ENCODE measurements around the gene MRAP2. TPM values are rescaled to one million over a fixed set of nuclear protein-coding genes. Genes with fewer than 3 reads are reported as not detected.
"Not testable (repeated sequence)": the region's sequence is repeated elsewhere in the genome, so short reads cannot be mapped to it uniquely, and the experiment has no call there.

MRAP2 gene
- total RNA-seq, 1 experiment from 2014 or later = 2.5 TPM

DNA sequence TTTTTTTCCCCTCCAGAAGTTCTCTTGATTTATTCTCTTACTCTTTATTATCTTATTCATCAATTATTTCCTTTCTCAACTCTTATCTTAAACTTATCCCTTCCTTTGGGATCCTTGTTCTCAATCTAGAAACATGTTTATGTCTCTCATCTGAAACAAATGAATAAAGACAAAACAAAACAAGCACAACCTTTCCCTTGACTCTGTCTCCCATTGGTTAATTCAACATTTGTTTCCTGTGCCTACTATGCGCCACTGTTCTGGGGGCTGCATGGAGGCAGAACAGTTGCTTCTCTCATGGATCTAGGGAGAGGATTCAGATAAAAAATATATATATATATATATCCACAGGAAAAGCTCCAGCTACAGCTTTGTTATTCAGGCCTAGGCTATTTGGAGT is 5.2 kb upstream of the MRAP2 start:
- Histone ChIP-seq H3K4me1 (ENCODE audit: control insufficient read depth, insufficient read depth, low read length) (no peaks in the 10 kb centered on the region; the same call in 1 of the 2 replicates), H3K27ac (ENCODE audit: low read length) (no peak overlapping the region; the same call in 1 of the 2 replicates), H3K9me3 (ENCODE audit: control insufficient read depth, insufficient read depth, low read depth, low read length) (no peaks in the 10 kb centered on the region), H3K27me3 (ENCODE audit: control insufficient read depth, insufficient read depth, low read length) (peaks cover 3% of the 10 kb centered on the region), H3K36me3 (ENCODE audit: control insufficient read depth, insufficient read depth, low read length) (no peaks in the 10 kb centered on the region), H3K4me3 (ENCODE audit: low read depth in 2 of 2, low read length in 2 of 2) (no peak overlapping the region)
- DNase-seq (ENCODE audit: low read depth, low spot score) (no peak), ATAC-seq (no peak)
- no TSS peak for BruUV-seq (replicated peaks)
- intact Hi-C loops (cut with micrococcal nuclease; ENCODE audit: unreplicated experiment) (no loop called here), in situ Hi-C loops (cut with HindIII; ENCODE audit: low pct_unique_long_range_greater_than_20kb, low sequenced_read_pairs) (no loop called here)
- TF ChIP-seq SIN3A (IDR thresholded peaks at IDR 0.05; ENCODE audit: borderline replicate concordance, insufficient read depth, low read depth, low read length) (no peak), TCF7L2 (IDR thresholded peaks at IDR 0.05; ENCODE audit: low read depth, low read length) (no peak), POLR2AphosphoS5 (IDR thresholded peaks at IDR 0.05; ENCODE audit: low read depth, low read length) (no peak)
- TF ChIP-seq, protein P1, sequence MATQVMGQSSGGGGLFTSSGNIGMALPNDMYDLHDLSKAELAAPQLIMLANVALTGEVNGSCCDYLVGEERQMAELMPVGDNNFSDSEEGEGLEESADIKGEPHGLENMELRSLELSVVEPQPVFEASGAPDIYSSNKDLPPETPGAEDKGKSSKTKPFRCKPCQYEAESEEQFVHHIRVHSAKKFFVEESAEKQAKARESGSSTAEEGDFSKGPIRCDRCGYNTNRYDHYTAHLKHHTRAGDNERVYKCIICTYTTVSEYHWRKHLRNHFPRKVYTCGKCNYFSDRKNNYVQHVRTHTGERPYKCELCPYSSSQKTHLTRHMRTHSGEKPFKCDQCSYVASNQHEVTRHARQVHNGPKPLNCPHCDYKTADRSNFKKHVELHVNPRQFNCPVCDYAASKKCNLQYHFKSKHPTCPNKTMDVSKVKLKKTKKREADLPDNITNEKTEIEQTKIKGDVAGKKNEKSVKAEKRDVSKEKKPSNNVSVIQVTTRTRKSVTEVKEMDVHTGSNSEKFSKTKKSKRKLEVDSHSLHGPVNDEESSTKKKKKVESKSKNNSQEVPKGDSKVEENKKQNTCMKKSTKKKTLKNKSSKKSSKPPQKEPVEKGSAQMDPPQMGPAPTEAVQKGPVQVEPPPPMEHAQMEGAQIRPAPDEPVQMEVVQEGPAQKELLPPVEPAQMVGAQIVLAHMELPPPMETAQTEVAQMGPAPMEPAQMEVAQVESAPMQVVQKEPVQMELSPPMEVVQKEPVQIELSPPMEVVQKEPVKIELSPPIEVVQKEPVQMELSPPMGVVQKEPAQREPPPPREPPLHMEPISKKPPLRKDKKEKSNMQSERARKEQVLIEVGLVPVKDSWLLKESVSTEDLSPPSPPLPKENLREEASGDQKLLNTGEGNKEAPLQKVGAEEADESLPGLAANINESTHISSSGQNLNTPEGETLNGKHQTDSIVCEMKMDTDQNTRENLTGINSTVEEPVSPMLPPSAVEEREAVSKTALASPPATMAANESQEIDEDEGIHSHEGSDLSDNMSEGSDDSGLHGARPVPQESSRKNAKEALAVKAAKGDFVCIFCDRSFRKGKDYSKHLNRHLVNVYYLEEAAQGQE (IDR thresholded peaks at IDR 0.05; ENCODE audit: insufficient read depth in 1 of 2, low read depth in 2 of 2, low read length in 1 of 2) = no peak
- TF ChIP-seq, protein P2, sequence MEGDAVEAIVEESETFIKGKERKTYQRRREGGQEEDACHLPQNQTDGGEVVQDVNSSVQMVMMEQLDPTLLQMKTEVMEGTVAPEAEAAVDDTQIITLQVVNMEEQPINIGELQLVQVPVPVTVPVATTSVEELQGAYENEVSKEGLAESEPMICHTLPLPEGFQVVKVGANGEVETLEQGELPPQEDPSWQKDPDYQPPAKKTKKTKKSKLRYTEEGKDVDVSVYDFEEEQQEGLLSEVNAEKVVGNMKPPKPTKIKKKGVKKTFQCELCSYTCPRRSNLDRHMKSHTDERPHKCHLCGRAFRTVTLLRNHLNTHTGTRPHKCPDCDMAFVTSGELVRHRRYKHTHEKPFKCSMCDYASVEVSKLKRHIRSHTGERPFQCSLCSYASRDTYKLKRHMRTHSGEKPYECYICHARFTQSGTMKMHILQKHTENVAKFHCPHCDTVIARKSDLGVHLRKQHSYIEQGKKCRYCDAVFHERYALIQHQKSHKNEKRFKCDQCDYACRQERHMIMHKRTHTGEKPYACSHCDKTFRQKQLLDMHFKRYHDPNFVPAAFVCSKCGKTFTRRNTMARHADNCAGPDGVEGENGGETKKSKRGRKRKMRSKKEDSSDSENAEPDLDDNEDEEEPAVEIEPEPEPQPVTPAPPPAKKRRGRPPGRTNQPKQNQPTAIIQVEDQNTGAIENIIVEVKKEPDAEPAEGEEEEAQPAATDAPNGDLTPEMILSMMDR (IDR thresholded peaks at IDR 0.05) = no peak
- POLR2A ChIA-PET = no interaction called here
- CTCF ChIA-PET = no interaction called here

DNA sequence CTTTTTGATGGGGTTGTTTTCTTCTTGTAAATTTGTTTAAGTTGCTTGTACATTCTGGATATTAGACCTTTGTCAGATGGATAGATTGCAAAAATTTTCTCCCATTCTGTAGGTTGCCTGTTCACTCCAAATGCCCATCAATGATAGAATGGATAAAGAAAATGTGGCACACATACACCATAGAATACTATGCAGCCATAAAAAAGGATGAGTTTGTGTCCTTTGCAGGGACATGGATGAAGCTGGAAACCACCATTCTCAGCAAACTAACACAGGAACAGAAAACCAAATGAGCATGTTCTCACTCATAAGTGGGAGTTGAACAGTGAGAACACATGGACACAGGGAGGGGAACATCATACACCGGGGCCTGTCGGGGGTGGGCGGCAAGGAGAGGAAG is 1.6 kb upstream of the MRAP2 start:
- intact Hi-C loops (cut with micrococcal nuclease; ENCODE audit: unreplicated experiment) = loop anchor here (10.0 kb wide), 1 partner anchor 147 kb away; no protein-coding TSS in a partner anchor
- H3K27ac ChIP-seq (ENCODE audit: low read length); H3K4me1 ChIP-seq (ENCODE audit: control insufficient read depth, insufficient read depth, low read length); BruUV-seq (replicated peaks); in situ Hi-C loops (cut with HindIII; ENCODE audit: low pct_unique_long_range_greater_than_20kb, low sequenced_read_pairs); H3K9me3 ChIP-seq (ENCODE audit: control insufficient read depth, insufficient read depth, low read depth, low read length); CTCF ChIA-PET; POLR2A ChIA-PET; ATAC-seq; H3K4me3 ChIP-seq (ENCODE audit: low read depth in 2 of 2, low read length in 2 of 2); H3K36me3 ChIP-seq (ENCODE audit: control insufficient read depth, insufficient read depth, low read length); H3K27me3 ChIP-seq (ENCODE audit: control insufficient read depth, insufficient read depth, low read length); DNase-seq (ENCODE audit: low read depth, low spot score): not testable (repeated sequence)

DNA sequence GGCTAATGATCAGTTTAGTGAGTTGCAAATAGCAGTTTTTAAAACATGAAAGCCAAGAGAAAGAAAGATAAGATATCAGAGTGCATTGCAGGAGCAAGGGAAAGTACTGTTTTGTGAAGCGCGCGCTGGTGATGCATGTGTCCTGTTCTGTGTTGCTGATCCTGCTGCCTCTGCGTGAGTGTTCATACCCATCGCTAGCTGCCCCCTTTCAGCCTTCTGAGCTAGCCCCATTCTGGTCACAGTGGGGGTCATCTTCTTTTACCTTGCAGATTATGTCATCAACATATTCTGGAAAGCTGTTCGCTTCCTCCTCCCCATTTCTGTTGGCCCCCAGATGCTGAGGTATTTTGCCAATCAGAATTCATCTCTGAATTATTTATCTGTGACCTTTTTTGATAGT is 1.9 kb downstream of the MRAP2 start:
- DNase-seq (ENCODE audit: low read depth, low spot score) (no peak), ATAC-seq (no peak)
- TF ChIP-seq, protein P2 (IDR thresholded peaks at IDR 0.05) = no peak
- TF ChIP-seq SIN3A (IDR thresholded peaks at IDR 0.05; ENCODE audit: borderline replicate concordance, insufficient read depth, low read depth, low read length) (no peak), TCF7L2 (IDR thresholded peaks at IDR 0.05; ENCODE audit: low read depth, low read length) (no peak), POLR2AphosphoS5 (IDR thresholded peaks at IDR 0.05; ENCODE audit: low read depth, low read length) (no peak)
- TF ChIP-seq, protein P1 (IDR thresholded peaks at IDR 0.05; ENCODE audit: insufficient read depth in 1 of 2, low read depth in 2 of 2, low read length in 1 of 2) = no peak
- ChIA-PET CTCF (no interaction called here), POLR2A (interaction anchor here (0.5 to 0.6 kb wide), 2 partner anchors 92 to 379 kb away, joined by 3 read pairs; no protein-coding TSS in a partner anchor)
- H3K4me3 ChIP-seq (ENCODE audit: low read depth in 2 of 2, low read length in 2 of 2) = no peak overlapping the region
- peaks cover 8% of the 10 kb centered on the region for H3K27me3 ChIP-seq (ENCODE audit: control insufficient read depth, insufficient read depth, low read length)
- in situ Hi-C loops (cut with HindIII; ENCODE audit: low pct_unique_long_range_greater_than_20kb, low sequenced_read_pairs) = no loop called here
- intact Hi-C loops (cut with micrococcal nuclease; ENCODE audit: unreplicated experiment) = loop anchor here (10.0 kb wide), 1 partner anchor 151 kb away; no protein-coding TSS in a partner anchor
- no peaks in the 10 kb centered on the region for H3K36me3 ChIP-seq (ENCODE audit: control insufficient read depth, insufficient read depth, low read length)
- no peaks in the 10 kb centered on the region for H3K9me3 ChIP-seq (ENCODE audit: control insufficient read depth, insufficient read depth, low read depth, low read length)
- no peak overlapping the region for H3K27ac ChIP-seq (ENCODE audit: low read length)
- H3K4me1 ChIP-seq (ENCODE audit: control insufficient read depth, insufficient read depth, low read length) = no peaks in the 10 kb centered on the region
- no TSS peak for BruUV-seq (replicated peaks)
